Measurements from ENCODE around the gene SLC25A38. TPM values are rescaled to one million over a fixed set of nuclear protein-coding genes. Genes with fewer than 3 reads are reported as not detected.

The SLC25A38 gene
- total RNA-seq, 1 donor from 2014 or later = 27.9 TPM

DNA sequence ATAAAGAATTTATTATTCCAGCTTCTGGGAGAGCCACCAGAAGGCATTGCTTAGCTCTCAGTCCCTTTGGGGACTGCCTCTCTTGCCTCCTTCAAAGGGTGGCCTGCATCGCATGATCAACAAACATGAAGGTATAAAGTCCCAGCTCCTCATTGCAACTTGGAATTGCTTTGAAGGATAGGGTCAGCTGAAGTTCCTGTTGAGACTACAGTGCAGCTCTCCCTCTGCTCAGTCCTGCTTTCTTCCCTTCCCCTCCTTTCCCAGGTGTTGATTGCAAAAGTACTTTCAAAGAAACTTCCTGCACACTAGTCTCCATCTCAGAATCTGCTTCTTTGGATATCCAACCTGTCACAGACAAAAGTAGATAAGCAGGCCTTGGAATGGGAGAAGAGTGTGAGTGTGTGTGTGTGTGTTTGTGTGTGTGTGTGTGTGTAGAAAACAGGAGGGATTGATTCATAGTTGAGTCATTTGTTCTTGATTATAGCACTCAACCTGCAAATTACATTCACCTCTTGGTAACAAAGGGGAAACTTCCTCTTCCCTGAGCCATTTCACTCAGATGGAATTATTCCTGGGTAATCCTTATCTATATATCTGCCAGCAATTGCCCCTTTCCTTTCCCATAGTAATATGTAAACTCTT, 40.0 kb upstream of the SLC25A38 start:
- H3K9me3 Mint-ChIP-seq (ENCODE audit: unreplicated experiment) = no peaks in the 10 kb centered on the region
- no peaks in the 10 kb centered on the region for H3K4me1 Mint-ChIP-seq (ENCODE audit: unreplicated experiment)
- H3K27me3 Mint-ChIP-seq (ENCODE audit: unreplicated experiment) = peaks cover 3% of the 10 kb centered on the region
- H3K4me3 Mint-ChIP-seq (ENCODE audit: unreplicated experiment) = no peak overlapping the region
- TF ChIP-seq CTCF (IDR thresholded peaks at IDR 0.05) = no peak
- no peak overlapping the region for H3K27ac Mint-ChIP-seq (ENCODE audit: unreplicated experiment)
- no peaks in the 10 kb centered on the region for H3K36me3 Mint-ChIP-seq (ENCODE audit: unreplicated experiment)
- DNase-seq (ENCODE audit: extremely low spot score, unreplicated experiment) = no peak

DNA sequence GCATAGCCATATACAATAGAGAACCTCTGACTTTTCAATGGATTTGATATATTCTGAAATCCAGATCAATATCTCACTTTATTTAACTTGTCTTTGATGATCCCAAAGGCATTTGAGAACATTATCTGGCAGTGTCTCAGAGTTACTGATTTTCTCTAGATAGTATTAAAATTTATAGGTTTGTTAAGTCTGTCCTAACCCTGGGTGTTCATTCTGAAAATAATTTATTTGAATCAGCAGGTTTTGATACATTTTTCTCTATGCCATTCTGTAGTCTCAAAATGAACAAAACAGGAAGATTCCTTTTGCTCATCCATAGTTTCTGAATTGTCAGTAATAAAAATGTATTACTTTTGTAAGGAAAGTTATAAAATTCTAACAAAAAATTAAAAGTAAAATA, 39.4 kb upstream of the SLC25A38 start:
- H3K4me3 Mint-ChIP-seq (ENCODE audit: unreplicated experiment) = no peak overlapping the region
- no peaks in the 10 kb centered on the region for H3K9me3 Mint-ChIP-seq (ENCODE audit: unreplicated experiment)
- no peak overlapping the region for H3K27ac Mint-ChIP-seq (ENCODE audit: unreplicated experiment)
- no peak for TF ChIP-seq CTCF (IDR thresholded peaks at IDR 0.05)
- no peaks in the 10 kb centered on the region for H3K36me3 Mint-ChIP-seq (ENCODE audit: unreplicated experiment)
- H3K27me3 Mint-ChIP-seq (ENCODE audit: unreplicated experiment) = peaks cover 3% of the 10 kb centered on the region
- no peak for DNase-seq (ENCODE audit: extremely low spot score, unreplicated experiment)
- H3K4me1 Mint-ChIP-seq (ENCODE audit: unreplicated experiment) = no peaks in the 10 kb centered on the region

- no peaks in the 10 kb centered on the region for H3K4me1 Mint-ChIP-seq (ENCODE audit: unreplicated experiment)
- DNase-seq (ENCODE audit: extremely low spot score, unreplicated experiment) = no peak
- peaks cover 3% of the 10 kb centered on the region for H3K27me3 Mint-ChIP-seq (ENCODE audit: unreplicated experiment)
- H3K27ac Mint-ChIP-seq (ENCODE audit: unreplicated experiment) = no peak overlapping the region
- H3K4me3 Mint-ChIP-seq (ENCODE audit: unreplicated experiment) = no peak overlapping the region
- H3K9me3 Mint-ChIP-seq (ENCODE audit: unreplicated experiment) = no peaks in the 10 kb centered on the region
- no peaks in the 10 kb centered on the region for H3K36me3 Mint-ChIP-seq (ENCODE audit: unreplicated experiment)
- TF ChIP-seq CTCF (IDR thresholded peaks at IDR 0.05) = no peak
These were observed 38.3 kb upstream of the SLC25A38 start for GRCh38 chr3:39344746-39345344.

DNA sequence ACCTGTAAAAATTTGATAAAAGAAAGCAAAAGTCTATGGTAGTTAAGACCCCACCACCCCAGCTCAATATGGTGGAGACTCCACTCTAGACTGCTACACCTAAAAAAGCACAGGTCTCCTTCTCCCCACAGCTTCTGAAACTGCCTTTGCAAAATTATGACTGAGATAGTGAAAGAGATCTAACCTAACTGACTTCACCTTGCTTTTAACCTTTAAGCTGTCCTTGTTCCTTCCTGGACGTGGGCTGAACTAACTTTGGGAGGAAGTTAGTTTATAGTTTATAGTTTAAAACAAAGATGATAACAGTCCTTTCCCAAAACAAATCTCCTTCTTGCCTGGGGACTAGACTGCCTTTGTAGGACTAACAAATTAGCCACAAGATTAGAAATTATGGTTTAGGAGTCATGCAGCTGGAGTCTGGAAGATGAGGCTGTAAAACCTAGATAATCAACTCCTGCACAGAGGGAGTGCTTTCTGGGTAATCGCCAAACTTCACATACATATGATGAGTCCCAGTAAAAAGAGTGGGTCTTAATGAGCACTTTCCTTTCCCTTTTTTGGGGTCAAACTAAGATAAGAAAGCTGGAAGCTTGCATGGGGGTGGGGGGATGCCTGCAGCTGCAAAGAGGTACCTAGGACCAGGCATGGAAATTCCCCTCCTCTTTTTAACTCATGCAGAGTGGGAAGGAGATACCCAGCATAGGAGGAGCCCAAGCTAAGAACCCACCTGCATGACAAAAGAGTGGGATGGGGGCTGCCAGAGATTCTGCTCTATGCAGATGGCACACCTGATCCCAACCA, 36.2 kb upstream of the SLC25A38 start:
- DNase-seq (ENCODE audit: extremely low spot score, unreplicated experiment) = no peak
- Mint-ChIP-seq H3K27ac (ENCODE audit: unreplicated experiment) (no peak overlapping the region), H3K36me3 (ENCODE audit: unreplicated experiment) (no peaks in the 10 kb centered on the region), H3K4me1 (ENCODE audit: unreplicated experiment) (no peaks in the 10 kb centered on the region), H3K4me3 (ENCODE audit: unreplicated experiment) (no peak overlapping the region), H3K9me3 (ENCODE audit: unreplicated experiment) (no peaks in the 10 kb centered on the region), H3K27me3 (ENCODE audit: unreplicated experiment) (no peaks in the 10 kb centered on the region)
- no peak for TF ChIP-seq CTCF (IDR thresholded peaks at IDR 0.05)

DNA sequence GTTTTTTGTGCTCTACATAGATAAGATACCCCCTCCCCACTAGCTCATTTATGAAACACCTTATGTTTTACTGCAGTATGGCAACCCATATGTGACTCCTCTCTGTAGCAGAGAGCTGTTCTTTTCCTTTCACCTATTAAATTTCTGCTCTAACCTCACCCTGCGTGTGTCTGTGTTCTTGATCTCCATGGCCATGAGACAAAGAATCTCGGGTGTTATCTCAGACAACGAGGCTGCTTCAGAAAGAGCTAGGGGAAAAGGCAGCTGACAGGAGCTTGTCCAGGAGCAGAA, 35.6 kb upstream of the SLC25A38 start:
- no peak overlapping the region for H3K27ac Mint-ChIP-seq (ENCODE audit: unreplicated experiment)
- no peak for TF ChIP-seq CTCF (IDR thresholded peaks at IDR 0.05)
- no peaks in the 10 kb centered on the region for H3K27me3 Mint-ChIP-seq (ENCODE audit: unreplicated experiment)
- no peak for DNase-seq (ENCODE audit: extremely low spot score, unreplicated experiment)
- H3K4me1 Mint-ChIP-seq (ENCODE audit: unreplicated experiment) = no peaks in the 10 kb centered on the region
- no peaks in the 10 kb centered on the region for H3K9me3 Mint-ChIP-seq (ENCODE audit: unreplicated experiment)
- H3K36me3 Mint-ChIP-seq (ENCODE audit: unreplicated experiment) = no peaks in the 10 kb centered on the region
- H3K4me3 Mint-ChIP-seq (ENCODE audit: unreplicated experiment) = no peak overlapping the region
